Right renal pelvis (tissue), 4 donors: ENCODE results near the gene BRD1. TPM values are rescaled to one million over a fixed set of nuclear protein-coding genes. Genes with fewer than 3 reads are reported as not detected.
A peak's percentile ranks its signal among the peaks of the same experiment; 100 is the strongest.
"Not testable (repeated sequence)": the region's sequence is repeated elsewhere in the genome, so short reads cannot be mapped to it uniquely, and the experiment has no call there.

Experiments
- DNase-seq, 4 donors: peaks; one replicate each; pipeline ENCODE4 v3.0.0-alpha.2; 2013; ENCODE audit warnings: low read depth in 4 of 4, low spot score in 3 of 4, missing footprints in 1 of 4
- polyA plus RNA-seq, 4 donors: library from polyadenylated mRNA; unstranded; fragments of 120-200 nt; gene quantifications; one replicate each; pipeline ENCODE4 v1.2.1, GENCODE V29; 2013; ENCODE audit not compliant: insufficient read length in 4 of 4

Gene BRD1
- polyA plus RNA-seq, 4 donors, result 33.4 to 37.9 (median 35.1) TPM

GRCh38 chr22:49771266-49772065, 56.2 kb downstream of the BRD1 start:
- DNase-seq, result no peak

- no peak for DNase-seq
Measured at GRCh38 chr22:49770547-49771265, 57.0 kb downstream of the BRD1 start.

GRCh38 chr22:49769691-49770546, 57.8 kb downstream of the BRD1 start:
- DNase-seq, result no peak

- DNase-seq, result peak; percentile 20 to 40 (median 27)
Measured at GRCh38 chr22:49768951-49769690, 58.6 kb downstream of the BRD1 start.

- DNase-seq, result no peak
Measured at GRCh38 chr22:49768077-49768910, 59.4 kb downstream of the BRD1 start.

- no peak for DNase-seq
Measured at GRCh38 chr22:49767355-49768062, 60.2 kb downstream of the BRD1 start.

GRCh38 chr22:49765951-49766350, 61.7 kb downstream of the BRD1 start:
- no peak for DNase-seq

- no peak for DNase-seq
Measured at GRCh38 chr22:49765091-49765771, 62.4 kb downstream of the BRD1 start.

GRCh38 chr22:49764127-49764581, 63.5 kb downstream of the BRD1 start:
- no peak for DNase-seq

- no peak for DNase-seq
Measured at GRCh38 chr22:49763696-49764095, 64.0 kb downstream of the BRD1 start.

GRCh38 chr22:49763138-49763537, 64.5 kb downstream of the BRD1 start:
- DNase-seq, result no peak

- DNase-seq, result not testable (repeated sequence)
Measured at GRCh38 chr22:49762571-49762970, 65.1 kb downstream of the BRD1 start.

GRCh38 chr22:49761836-49762235, 65.8 kb downstream of the BRD1 start:
- DNase-seq, result no peak

GRCh38 chr22:49760630-49761571, 66.8 kb downstream of the BRD1 start:
- DNase-seq, result no peak

- no peak for DNase-seq
Measured at GRCh38 chr22:49760280-49760629, 67.4 kb downstream of the BRD1 start.

GRCh38 chr22:49756676-49757075, 71.0 kb downstream of the BRD1 start:
- no peak for DNase-seq

GRCh38 chr22:49756201-49756600, 71.5 kb downstream of the BRD1 start:
- no peak for DNase-seq
